ENCODE results near the gene GDPD1. TPM values are rescaled to one million over a fixed set of nuclear protein-coding genes. Genes with fewer than 3 reads are reported as not detected.

Gene GDPD1
- total RNA-seq, 1 experiment from 2014 or later, result 6.0 TPM

DNA sequence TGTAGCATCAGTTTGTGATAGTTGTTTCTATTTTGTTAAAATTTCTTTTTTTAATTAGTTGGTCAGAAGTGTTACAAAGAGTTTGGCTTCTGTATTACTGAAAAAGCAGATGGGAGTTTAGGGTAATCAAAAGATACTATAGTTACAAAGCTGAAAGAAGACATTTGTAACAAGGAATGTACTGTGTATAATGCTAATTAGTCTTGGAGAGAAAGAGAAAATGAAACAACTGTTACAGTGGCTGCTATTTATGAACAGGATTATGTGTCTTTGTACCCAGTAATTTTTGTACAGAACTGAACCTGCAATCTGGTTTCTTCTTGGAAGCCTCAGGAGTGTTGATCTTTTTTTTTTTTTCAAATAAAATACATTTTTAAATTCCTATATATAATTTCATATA is 14.3 kb downstream of the GDPD1 start (continued):
- TF ChIP-seq ZNF423 (CRISPR knock-in tag; IDR thresholded peaks at IDR 0.05) (no peak), ZNF121 (CRISPR knock-in tag; IDR thresholded peaks at IDR 0.05) (no peak), ZNF263 (CRISPR knock-in tag; IDR thresholded peaks at IDR 0.05; ENCODE audit: low read depth) (no peak), SMAD3 (CRISPR knock-in tag; IDR thresholded peaks at IDR 0.05; ENCODE audit: borderline replicate concordance) (no peak)
- TF ChIP-seq, protein P1, sequence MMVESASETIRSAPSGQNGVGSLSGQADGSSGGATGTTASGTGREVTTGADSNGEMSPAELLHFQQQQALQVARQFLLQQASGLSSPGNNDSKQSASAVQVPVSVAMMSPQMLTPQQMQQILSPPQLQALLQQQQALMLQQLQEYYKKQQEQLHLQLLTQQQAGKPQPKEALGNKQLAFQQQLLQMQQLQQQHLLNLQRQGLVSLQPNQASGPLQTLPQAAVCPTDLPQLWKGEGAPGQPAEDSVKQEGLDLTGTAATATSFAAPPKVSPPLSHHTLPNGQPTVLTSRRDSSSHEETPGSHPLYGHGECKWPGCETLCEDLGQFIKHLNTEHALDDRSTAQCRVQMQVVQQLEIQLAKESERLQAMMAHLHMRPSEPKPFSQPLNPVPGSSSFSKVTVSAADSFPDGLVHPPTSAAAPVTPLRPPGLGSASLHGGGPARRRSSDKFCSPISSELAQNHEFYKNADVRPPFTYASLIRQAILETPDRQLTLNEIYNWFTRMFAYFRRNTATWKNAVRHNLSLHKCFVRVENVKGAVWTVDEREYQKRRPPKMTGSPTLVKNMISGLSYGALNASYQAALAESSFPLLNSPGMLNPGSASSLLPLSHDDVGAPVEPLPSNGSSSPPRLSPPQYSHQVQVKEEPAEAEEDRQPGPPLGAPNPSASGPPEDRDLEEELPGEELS (CRISPR knock-in tag; IDR thresholded peaks at IDR 0.05), result no peak
- TF ChIP-seq, protein P2, sequence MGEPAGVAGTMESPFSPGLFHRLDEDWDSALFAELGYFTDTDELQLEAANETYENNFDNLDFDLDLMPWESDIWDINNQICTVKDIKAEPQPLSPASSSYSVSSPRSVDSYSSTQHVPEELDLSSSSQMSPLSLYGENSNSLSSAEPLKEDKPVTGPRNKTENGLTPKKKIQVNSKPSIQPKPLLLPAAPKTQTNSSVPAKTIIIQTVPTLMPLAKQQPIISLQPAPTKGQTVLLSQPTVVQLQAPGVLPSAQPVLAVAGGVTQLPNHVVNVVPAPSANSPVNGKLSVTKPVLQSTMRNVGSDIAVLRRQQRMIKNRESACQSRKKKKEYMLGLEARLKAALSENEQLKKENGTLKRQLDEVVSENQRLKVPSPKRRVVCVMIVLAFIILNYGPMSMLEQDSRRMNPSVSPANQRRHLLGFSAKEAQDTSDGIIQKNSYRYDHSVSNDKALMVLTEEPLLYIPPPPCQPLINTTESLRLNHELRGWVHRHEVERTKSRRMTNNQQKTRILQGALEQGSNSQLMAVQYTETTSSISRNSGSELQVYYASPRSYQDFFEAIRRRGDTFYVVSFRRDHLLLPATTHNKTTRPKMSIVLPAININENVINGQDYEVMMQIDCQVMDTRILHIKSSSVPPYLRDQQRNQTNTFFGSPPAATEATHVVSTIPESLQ (CRISPR knock-in tag; IDR thresholded peaks at IDR 0.05), result no peak

DNA sequence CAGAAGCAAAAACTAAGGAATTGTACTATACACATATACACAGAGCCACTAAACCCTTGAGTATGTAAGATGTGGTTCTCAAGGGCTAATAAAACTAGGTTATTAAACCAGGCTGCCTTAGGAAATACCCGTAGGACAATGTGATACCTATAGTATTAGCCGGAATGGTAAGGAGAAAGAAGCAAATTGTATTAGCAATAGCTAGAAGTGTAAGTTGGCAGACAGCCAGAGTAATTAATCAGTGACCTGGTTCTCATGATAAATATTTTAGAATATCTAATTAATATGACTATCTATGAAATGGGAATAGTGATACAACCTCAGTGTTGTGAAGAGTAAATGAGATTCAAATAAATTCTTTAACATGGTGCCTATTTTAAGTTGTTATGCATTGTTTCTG is 18.6 kb downstream of the GDPD1 start:
- ChIA-PET CTCF (no interaction called here), POLR2A (no interaction called here)
- no peak overlapping the region for H3K27ac Mint-ChIP-seq
- no peak for ATAC-seq
- H3K4me3 Mint-ChIP-seq, result no peak overlapping the region
- no peaks in the 10 kb centered on the region for H3K4me1 Mint-ChIP-seq
- DNase-seq (ENCODE audit: low spot score), result no peak
- H3K27me3 Mint-ChIP-seq (ENCODE audit: low read depth), result no peaks in the 10 kb centered on the region
- H3K9me3 Mint-ChIP-seq, result no peaks in the 10 kb centered on the region
- no peaks in the 10 kb centered on the region for H3K36me3 Mint-ChIP-seq
- TF ChIP-seq SOX15 (CRISPR knock-in tag; IDR thresholded peaks at IDR 0.05) (no peak), CREB1 (CRISPR knock-in tag; IDR thresholded peaks at IDR 0.05) (no peak), TEAD4 (CRISPR knock-in tag; IDR thresholded peaks at IDR 0.05) (no peak), ZNF671 (CRISPR knock-in tag; IDR thresholded peaks at IDR 0.05) (no peak), ESRRA (CRISPR knock-in tag; IDR thresholded peaks at IDR 0.05; ENCODE audit: borderline replicate concordance) (no peak), ZNF317 (CRISPR knock-in tag; IDR thresholded peaks at IDR 0.05; ENCODE audit: borderline replicate concordance, low read depth) (no peak), MYBL2 (CRISPR knock-in tag; IDR thresholded peaks at IDR 0.05) (no peak), HMGA2 (CRISPR knock-in tag; IDR thresholded peaks at IDR 0.05) (no peak), MXD4 (CRISPR knock-in tag; IDR thresholded peaks at IDR 0.05; ENCODE audit: borderline replicate concordance) (no peak)
- TF ChIP-seq, protein P2 (CRISPR knock-in tag; IDR thresholded peaks at IDR 0.05), result no peak
- TF ChIP-seq, protein P3, sequence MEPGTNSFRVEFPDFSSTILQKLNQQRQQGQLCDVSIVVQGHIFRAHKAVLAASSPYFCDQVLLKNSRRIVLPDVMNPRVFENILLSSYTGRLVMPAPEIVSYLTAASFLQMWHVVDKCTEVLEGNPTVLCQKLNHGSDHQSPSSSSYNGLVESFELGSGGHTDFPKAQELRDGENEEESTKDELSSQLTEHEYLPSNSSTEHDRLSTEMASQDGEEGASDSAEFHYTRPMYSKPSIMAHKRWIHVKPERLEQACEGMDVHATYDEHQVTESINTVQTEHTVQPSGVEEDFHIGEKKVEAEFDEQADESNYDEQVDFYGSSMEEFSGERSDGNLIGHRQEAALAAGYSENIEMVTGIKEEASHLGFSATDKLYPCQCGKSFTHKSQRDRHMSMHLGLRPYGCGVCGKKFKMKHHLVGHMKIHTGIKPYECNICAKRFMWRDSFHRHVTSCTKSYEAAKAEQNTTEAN (CRISPR knock-in tag; IDR thresholded peaks at IDR 0.05), result no peak
- TF ChIP-seq, protein P4, sequence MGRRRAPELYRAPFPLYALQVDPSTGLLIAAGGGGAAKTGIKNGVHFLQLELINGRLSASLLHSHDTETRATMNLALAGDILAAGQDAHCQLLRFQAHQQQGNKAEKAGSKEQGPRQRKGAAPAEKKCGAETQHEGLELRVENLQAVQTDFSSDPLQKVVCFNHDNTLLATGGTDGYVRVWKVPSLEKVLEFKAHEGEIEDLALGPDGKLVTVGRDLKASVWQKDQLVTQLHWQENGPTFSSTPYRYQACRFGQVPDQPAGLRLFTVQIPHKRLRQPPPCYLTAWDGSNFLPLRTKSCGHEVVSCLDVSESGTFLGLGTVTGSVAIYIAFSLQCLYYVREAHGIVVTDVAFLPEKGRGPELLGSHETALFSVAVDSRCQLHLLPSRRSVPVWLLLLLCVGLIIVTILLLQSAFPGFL (CRISPR knock-in tag; IDR thresholded peaks at IDR 0.05; ENCODE audit: borderline replicate concordance), result no peak
- TF ChIP-seq, protein P5, sequence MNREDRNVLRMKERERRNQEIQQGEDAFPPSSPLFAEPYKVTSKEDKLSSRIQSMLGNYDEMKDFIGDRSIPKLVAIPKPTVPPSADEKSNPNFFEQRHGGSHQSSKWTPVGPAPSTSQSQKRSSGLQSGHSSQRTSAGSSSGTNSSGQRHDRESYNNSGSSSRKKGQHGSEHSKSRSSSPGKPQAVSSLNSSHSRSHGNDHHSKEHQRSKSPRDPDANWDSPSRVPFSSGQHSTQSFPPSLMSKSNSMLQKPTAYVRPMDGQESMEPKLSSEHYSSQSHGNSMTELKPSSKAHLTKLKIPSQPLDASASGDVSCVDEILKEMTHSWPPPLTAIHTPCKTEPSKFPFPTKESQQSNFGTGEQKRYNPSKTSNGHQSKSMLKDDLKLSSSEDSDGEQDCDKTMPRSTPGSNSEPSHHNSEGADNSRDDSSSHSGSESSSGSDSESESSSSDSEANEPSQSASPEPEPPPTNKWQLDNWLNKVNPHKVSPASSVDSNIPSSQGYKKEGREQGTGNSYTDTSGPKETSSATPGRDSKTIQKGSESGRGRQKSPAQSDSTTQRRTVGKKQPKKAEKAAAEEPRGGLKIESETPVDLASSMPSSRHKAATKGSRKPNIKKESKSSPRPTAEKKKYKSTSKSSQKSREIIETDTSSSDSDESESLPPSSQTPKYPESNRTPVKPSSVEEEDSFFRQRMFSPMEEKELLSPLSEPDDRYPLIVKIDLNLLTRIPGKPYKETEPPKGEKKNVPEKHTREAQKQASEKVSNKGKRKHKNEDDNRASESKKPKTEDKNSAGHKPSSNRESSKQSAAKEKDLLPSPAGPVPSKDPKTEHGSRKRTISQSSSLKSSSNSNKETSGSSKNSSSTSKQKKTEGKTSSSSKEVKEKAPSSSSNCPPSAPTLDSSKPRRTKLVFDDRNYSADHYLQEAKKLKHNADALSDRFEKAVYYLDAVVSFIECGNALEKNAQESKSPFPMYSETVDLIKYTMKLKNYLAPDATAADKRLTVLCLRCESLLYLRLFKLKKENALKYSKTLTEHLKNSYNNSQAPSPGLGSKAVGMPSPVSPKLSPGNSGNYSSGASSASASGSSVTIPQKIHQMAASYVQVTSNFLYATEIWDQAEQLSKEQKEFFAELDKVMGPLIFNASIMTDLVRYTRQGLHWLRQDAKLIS (CRISPR knock-in tag; IDR thresholded peaks at IDR 0.05; ENCODE audit: borderline replicate concordance), result no peak
- TF ChIP-seq, protein P6, sequence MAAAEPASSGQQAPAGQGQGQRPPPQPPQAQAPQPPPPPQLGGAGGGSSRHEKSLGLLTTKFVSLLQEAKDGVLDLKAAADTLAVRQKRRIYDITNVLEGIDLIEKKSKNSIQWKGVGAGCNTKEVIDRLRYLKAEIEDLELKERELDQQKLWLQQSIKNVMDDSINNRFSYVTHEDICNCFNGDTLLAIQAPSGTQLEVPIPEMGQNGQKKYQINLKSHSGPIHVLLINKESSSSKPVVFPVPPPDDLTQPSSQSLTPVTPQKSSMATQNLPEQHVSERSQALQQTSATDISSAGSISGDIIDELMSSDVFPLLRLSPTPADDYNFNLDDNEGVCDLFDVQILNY (CRISPR knock-in tag; IDR thresholded peaks at IDR 0.05), result no peak
- TF ChIP-seq, protein P7, sequence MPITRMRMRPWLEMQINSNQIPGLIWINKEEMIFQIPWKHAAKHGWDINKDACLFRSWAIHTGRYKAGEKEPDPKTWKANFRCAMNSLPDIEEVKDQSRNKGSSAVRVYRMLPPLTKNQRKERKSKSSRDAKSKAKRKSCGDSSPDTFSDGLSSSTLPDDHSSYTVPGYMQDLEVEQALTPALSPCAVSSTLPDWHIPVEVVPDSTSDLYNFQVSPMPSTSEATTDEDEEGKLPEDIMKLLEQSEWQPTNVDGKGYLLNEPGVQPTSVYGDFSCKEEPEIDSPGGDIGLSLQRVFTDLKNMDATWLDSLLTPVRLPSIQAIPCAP (CRISPR knock-in tag; IDR thresholded peaks at IDR 0.05), result no peak
- TF ChIP-seq, protein P8, sequence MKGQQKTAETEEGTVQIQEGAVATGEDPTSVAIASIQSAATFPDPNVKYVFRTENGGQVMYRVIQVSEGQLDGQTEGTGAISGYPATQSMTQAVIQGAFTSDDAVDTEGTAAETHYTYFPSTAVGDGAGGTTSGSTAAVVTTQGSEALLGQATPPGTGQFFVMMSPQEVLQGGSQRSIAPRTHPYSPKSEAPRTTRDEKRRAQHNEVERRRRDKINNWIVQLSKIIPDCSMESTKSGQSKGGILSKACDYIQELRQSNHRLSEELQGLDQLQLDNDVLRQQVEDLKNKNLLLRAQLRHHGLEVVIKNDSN (CRISPR knock-in tag; IDR thresholded peaks at IDR 0.05), result no peak

All from WTC11 (cell line).